HG02981 (cell line): ENCODE results near the gene RTP5.
"Not testable (repeated sequence)": the region's sequence is repeated elsewhere in the genome, so short reads cannot be mapped to it uniquely, and the experiment has no call there.

ENCODE experiments used
- ATAC-seq: cut with Tn5 transposase; IDR thresholded peaks from one replicate; pipeline ENCODE4 v1.9.1; 2021; ENCODE audit warnings: mild to moderate bottlenecking, moderate library complexity; ENCODE audit not compliant: unreplicated experiment

RTP5 gene

GRCh38 chr2:241869087-241869961, at the start of gene RTP5:
Gene RTP5, plus strand, starts transcription at chr2:241869729. Its CDS starts 28 bp downstream, at chr2:241869757.
- ATAC-seq = no peak

DNA sequence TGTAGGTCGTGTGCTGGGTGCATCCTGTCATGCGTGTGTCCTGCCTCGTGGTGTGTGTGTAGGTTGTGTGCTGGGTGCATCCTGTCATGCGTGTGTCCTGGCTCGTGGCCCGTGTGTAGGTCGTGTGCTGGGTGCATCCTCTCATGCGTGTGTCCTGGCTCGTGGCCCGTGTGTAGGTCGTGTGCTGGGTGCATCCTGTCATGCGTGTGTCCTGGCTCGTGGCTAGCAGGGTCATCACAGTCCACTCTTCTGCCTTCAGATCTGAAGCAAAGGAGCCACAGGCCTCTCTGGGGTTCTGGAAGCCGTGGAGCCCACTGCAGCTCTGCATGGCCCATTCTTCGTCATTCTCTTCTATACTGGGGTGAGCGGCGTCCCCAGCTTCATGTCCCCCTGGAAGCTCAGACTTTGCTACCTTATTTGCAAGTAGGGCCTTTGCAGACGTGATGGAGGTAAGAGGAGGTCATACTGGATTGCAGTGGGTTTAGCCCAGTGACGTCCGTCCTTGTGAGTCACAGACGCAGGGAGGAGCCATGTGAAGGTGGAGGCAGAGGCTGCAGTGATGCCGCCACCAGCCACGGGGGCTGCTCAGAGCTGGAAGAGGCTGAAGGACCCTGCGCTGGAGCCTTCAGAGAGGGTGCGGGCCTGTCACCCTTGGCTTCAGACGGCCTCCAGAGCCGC, 49.4 kb upstream of the RTP5 start:
- ATAC-seq = not testable (repeated sequence)

GRCh38 chr2:241820625-241821384, 48.7 kb upstream of the RTP5 start:
- no peak for ATAC-seq

- no peak for ATAC-seq
Observed at GRCh38 chr2:241821460-241822263, 47.9 kb upstream of the RTP5 start.

DNA sequence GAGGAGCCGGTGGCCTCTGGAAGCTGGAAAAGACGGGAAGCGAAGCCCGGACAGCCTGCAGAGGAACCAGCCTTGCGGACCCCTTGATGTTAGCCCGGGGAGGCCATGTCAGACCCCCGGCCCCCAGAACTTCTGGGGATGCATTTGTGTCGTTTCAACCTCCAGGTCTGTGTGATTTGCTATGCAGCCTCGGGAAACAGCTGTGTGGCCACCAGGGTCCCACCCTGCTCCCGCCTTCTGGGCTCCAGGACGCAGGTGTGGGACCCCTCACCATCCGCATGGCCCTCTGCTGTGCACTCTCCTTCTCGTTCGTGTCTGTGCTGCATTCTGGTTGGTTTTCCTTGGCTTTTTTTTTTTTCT, 47.3 kb upstream of the RTP5 start:
- ATAC-seq = no peak

DNA sequence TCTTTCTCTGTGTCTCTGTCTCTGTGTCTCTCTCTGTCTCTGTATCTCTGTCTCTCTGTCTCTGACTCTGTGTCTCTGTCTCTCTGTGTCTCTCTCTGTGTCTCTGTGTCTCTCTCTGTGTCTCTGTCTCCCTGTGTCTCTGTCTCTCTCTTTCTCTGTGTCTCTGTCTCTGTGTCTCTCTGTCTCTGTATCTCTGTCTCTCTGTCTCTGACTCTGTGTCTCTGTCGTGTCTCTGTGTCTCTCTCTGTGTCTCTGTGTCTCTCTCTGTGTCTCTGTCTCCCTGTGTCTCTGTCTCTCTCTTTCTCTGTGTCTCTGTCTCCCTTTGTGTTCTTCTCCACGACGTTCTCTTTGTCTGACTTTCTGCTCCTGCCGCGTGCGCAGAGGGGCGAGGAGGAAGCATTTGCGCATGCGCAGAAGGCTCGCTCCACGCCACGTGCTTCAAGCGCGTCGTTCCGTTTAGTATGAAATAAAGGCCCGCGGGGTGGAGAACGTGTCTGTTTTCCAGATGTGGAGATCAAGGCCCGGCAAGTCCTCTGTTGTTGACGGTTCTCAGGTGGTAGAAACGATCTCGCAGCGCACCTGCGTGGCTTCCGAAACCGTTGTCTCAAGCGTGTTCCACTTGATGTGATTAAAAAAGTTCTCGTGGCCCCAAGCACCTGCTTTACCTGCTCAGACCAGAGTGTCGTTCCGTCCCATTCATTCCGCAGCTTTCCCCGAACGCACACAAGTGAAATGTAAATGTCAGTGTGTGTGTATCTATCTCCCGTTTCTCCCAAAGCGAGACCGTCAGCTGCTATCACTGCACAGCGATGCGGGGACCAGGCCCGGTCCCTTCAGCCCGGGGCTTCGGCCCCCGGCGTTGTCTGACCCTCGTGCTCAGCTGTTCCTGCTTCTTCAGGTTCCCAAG, 45.7 kb upstream of the RTP5 start:
- not testable (repeated sequence) for ATAC-seq

DNA sequence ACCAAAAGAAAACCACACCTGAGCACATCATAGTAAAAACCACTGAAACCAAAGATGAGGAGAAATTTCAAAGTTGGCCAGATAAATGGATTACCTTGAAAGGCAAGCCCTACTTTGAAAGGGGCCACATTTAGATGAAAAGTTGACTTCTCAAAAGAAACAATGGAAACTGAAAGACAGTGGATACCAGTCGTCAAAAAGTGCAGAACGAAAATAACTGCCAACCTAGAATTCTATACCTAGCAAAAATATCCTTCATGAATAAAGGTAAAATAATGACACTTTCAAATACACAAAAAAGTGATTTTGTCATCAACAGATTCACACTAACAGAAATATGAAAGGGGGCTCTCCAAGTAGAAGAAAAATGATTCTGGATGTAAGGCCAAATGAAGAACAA, 42.1 kb upstream of the RTP5 start:
- no peak for ATAC-seq

GRCh38 chr2:241833101-241833663, 36.3 kb upstream of the RTP5 start:
- no peak for ATAC-seq

DNA sequence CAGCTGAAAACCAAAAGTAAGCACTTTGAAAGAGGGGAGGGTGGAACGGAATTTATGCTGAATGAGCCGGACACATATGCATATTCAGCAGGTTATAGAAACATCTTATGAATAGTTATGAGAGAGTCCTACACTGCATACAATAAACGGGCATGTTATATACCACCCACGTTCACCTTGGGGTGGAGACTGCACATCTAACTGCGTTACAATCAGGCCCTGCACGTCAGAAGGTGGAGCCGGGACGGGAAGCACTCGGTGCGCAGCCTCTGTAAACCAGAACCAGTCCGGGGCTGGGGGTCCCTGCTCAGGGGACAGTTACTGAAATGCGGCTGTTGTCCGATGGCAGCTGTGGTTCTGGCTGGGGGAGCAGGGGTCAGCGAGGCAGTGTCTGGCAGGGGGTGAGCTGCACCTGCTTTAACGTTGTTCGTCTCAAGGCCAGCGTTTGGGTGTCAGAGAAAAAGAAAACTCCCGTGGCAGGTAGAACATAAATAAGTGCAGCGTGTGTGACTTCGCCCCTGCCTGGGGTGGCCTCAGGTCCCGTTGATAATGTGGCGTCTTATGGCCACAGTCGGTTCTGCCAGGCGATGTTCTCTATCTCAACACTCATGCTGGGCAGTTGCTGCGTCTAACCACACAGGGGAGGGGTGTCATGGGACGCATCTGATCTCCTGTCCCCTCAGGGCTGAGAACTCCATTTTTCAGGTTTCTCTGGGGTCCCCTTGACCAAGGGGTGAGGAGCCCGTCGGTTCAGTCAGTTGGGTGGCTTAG, 35.6 kb upstream of the RTP5 start:
- not testable (repeated sequence) for ATAC-seq

- no peak for ATAC-seq
Observed at GRCh38 chr2:241834527-241835210, 34.9 kb upstream of the RTP5 start.

- no peak for ATAC-seq
Observed at GRCh38 chr2:241835611-241836010, 33.9 kb upstream of the RTP5 start.

- no peak for ATAC-seq
Observed at GRCh38 chr2:241836292-241836691, 33.2 kb upstream of the RTP5 start.

GRCh38 chr2:241837197-241837965, 32.1 kb upstream of the RTP5 start:
- ATAC-seq = no peak

DNA sequence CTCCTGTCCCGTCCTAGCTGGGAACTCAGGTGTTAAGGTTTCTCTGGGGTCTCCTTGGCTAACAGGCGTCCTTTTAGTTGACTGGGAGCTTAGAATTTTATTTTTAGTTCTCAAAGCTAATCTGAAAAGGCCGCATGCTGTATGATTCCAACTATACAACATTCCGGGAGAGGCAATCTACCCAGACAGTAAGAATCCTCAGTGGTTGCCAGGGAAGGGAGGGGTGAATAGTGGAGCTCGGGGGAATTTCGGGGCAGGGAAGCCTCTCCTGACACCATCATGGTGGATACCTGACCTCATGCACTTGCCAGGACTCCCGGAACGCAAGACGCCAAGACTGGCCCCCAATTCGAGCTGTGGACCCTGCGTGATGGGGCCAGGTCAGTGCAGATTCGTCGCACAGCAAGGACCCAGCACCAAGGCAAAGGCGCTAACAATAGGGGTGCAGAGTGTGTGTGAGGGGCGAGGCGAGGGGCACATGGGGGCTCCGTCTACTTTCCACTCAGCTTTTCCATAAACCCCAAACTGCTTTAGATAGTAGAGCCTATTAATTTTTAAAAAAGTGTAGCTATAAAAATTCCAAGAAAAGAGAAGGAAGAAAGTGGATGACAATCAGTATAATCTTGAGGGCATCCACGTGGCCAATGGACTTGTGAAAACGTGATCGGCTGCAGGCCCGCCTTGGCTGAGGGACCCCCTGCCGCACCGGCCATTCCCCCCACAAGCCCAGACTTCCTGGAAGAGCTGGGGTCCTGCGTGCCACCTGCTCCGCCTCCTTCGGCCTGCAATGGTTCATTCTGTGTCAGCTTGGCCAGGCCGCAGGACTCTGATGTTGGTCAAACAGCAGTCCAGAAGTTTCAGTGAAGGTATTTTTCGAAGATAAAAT, 28.1 kb upstream of the RTP5 start:
- ATAC-seq = no peak

GRCh38 chr2:241842067-241842415, 27.5 kb upstream of the RTP5 start:
- ATAC-seq = no peak

GRCh38 chr2:241842620-241843211, 26.8 kb upstream of the RTP5 start:
- peak; percentile 44 for ATAC-seq
